LoVo (cell line): ENCODE data around the gene EIF3D.

Experiments used
- DNase-seq: peaks from one replicate; pipeline ENCODE4 v3.0.0-alpha.2; 2016; ENCODE audit warnings: low spot score

The EIF3D gene

GRCh38 chr22:36528795-36529751 is at the start of gene EIF3D:
EIF3D (minus strand) TSS chr22:36529166; CDS start chr22:36526121, 3,045 bp downstream.
- peak; percentile 100 for DNase-seq

- no peak for DNase-seq
These were observed 49.7 kb upstream of the EIF3D start for GRCh38 chr22:36578619-36579018.

DNA sequence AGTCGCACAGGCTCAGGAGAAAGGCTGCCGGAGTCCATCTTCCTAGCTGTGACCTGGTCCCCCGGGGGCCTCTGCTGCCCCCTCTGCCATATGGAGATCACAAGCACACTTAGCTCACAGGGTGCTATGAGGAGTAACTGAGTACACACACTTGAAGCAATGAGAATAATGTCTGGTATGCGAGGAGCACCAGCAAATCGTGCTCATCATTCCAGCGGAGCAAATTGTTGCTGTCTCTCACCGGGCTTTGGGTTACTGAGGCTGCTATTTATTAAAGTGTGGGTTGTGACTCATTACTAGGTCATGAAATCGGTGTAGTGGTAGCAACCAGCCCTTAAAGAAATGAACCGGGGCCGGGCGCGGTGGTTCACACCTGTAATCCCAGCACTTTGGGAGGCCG is 48.1 kb upstream of the EIF3D start:
- peak; percentile 16 for DNase-seq

DNA sequence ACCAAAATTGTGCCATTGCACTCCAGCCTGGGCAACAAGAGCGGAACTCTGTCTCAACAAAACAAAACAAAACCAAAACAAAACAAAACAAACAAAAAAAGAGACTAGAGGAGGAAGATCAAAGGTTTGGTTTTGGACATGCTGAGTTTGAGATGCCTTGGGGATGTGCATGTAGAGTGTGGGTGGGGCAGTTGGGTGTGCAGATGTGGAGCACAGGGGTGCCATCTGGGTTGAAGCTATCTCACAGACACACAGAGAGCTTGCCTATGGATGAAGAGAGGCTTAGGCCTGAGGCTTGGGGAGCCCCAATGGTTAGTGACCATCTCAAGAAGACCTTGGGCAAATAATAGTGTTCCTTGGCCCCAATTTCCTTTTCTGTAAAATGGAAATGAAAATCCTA is 45.8 kb upstream of the EIF3D start:
- DNase-seq: no peak

- no peak for DNase-seq
These were observed 44.9 kb upstream of the EIF3D start for GRCh38 chr22:36573815-36574363.

GRCh38 chr22:36571991-36572390 is 43.0 kb upstream of the EIF3D start:
- DNase-seq: no peak

DNA sequence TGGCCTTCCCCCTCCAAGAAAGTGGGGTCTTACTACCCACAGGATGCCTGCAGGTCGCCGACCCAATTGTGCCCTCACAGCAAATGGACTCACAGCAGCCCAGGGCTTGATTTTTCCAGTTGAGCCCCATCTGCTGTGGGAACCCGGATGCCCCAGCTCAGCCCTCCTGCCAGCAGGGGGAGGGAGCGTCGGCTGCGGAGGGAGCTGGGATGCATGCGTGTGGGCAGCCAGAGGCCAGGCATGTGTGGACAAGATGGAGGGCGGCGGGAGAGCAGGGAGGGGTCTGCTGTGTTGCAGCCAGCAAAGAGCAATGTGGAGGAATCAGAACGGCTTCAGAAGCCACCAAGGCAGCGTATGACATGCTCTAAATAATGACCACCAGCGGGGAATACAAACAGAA is 41.0 kb upstream of the EIF3D start:
- DNase-seq: no peak

- DNase-seq: no peak
These were observed 39.9 kb upstream of the EIF3D start for GRCh38 chr22:36568846-36569245.

GRCh38 chr22:36566720-36567119 is 37.8 kb upstream of the EIF3D start:
- DNase-seq: no peak

GRCh38 chr22:36565686-36566085 is 36.7 kb upstream of the EIF3D start:
- DNase-seq: no peak

- no peak for DNase-seq
These were observed 36.2 kb upstream of the EIF3D start for GRCh38 chr22:36565159-36565507.

DNA sequence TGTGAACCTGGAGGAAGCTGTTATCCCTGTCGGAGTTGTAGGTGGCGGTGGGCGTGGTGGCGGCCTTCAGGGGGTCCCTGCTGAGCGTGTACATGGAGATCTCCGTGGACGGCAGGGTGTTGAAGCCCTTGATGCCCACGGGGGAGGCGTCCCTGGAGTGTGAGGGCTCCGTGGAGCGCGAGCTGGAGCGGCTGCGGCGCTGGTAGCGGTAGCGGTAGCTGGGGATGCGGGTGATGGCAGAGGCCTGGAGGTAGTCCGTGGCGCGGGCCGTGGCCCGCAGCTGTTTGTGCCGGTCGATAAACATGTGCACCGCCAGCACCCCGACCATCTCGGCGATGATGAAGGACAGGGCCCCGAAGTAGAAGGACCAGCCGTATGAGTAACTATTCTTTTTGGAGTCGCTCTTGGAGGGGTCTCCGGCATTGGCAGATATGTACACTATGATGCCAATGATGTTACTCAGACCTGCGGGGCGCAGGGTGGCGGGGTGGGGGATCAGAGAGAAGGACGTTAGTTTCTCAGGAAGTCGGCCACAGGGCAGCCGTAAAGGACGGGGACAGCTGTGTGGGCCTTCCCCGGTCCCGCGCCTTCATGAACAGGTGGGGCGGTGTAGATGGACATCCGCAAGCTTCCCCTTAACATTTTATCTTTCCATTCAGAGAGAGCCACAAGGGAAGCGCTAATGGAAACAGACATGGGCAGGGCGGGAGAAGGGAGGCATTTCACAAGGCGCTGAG is 35.6 kb upstream of the EIF3D start:
- DNase-seq: no peak

- DNase-seq: no peak
These were observed 34.9 kb upstream of the EIF3D start for GRCh38 chr22:36563898-36564297.

- DNase-seq: no peak
These were observed 34.5 kb upstream of the EIF3D start for GRCh38 chr22:36563444-36563843.

DNA sequence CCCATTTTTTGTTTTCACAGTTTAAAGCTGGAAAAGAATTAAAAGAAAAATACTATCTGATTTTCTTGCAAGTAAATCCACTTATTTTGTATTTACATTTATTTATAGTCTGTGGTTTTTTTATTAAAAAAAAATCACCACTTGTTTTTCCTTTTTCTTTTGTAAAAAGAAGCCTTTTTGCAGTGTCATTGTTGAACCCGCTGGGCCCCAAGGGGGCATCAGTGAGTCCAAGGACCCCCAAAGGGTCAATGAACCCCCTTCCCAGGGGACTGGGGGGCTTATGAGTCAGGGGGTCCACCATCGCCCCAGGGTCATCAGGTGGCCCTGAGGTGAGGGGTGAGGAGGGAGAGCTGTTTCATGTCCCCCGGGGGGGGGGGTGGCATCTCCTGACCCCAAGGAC is 34.0 kb upstream of the EIF3D start:
- no peak for DNase-seq

DNA sequence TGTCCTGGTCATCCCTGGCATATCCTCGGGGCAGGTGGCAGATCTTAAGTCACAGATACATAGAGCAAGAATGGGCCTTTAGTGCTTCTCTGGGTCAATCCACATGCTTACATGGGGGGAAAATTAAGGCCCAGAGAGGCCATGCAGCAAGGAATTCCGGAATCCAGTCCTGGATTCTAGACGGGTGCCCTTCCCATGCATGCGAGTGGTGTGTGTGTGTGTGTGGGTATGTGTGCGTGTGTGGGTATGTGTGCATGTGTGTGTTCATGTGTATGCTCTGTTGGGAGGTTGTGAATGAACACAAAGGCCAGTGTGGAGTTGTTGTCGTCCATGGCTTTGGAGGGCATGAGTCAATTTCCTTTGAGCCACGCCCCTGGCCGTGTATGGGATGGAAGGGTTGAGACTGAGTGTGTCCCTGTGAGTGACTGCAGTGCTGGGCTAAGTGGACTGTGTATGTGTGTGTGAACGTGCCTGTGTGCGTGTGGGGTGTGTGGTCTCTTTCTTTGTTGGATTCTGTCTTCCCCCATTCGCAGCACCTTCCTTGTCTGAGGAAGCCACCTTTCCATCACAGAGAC is 33.4 kb upstream of the EIF3D start:
- no peak for DNase-seq

DNA sequence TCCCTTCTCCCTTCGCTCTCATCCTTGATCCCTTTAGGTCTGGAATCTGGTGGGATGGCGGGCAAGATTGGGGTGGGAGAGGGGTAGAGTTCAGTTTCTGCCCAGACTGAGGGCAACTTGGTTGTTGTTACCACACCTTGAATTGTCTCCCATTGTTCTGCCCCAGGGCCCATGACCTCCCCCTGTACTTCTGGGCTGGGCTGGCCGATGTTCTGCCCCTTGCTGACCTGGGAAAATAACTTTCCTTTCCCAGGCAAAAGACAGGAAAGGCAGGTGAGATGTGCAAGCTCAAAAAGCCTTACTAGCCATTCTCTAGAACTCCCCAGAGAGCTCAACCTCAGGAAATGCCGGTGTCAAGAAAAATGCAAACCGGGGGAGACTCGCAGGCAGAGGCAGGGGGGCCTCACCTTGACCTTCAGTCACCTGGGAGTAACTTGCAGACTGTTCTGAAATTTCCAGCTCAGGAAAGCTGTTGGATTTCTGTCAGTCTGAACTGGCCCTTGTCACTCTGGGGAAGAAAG is 32.4 kb upstream of the EIF3D start:
- DNase-seq: no peak

DNA sequence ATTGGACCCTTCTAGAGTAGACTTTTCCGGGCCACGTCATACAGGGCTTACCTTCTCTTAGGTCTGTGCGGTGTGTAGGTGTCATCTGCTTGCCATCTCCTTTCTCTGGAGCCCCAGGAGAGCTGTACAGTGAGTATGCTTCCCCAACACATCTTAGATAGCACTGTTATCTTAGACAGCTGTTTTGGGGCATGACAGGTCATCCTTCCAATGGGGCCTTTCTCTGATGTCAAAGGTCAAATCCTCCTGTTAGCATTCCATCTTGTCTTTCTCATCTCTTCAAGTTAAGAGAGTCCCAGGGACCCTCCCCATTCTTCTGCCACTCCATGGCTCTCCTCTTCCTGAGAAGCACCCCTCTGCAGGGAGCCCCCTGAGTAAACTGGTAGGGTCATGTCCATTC is 31.0 kb upstream of the EIF3D start:
- DNase-seq: no peak

- no peak for DNase-seq
These were observed 25.1 kb upstream of the EIF3D start for GRCh38 chr22:36554098-36554497.

GRCh38 chr22:36552289-36552688 is 23.3 kb upstream of the EIF3D start:
- no peak for DNase-seq

- DNase-seq: no peak
These were observed 21.9 kb upstream of the EIF3D start for GRCh38 chr22:36550701-36551495.

DNA sequence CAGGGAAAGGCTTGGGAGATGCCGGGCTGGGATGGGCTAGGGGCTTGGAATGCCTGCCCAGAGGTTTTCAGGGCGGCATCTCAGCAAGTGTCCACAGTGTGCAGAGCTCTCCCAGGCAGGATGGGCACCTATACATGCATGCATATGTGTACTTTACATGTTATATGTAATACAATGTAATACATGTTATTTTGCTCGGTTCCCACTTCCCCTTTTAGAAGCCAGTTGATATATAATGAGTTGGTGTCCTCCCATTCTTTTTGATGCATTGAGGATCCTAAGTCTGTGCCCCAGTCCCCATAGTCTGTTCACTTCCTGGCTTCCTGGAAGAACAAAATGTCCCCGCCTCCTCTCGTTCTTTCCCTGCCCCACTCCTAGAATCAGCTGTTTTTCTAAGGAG is 20.1 kb upstream of the EIF3D start:
- no peak for DNase-seq
